HG03354 (cell line): ENCODE data around the gene ZNF469.

Experiments
- ATAC-seq: cut with Tn5 transposase; IDR thresholded peaks from one replicate; pipeline ENCODE4 v1.9.1; 2021; ENCODE audit warnings: mild to moderate bottlenecking; ENCODE audit not compliant: unreplicated experiment, poor library complexity, severe bottlenecking

Gene ZNF469

GRCh38 chr16:88387941-88388627, 5.3 kb downstream of the ZNF469 start:
- ATAC-seq: no peak

GRCh38 chr16:88389191-88389590, 6.4 kb downstream of the ZNF469 start:
- ATAC-seq: no peak

- no peak for ATAC-seq
Observed at GRCh38 chr16:88389621-88390160, 6.9 kb downstream of the ZNF469 start.

GRCh38 chr16:88390265-88390664, 7.5 kb downstream of the ZNF469 start:
- ATAC-seq: no peak

- ATAC-seq: no peak
Observed at GRCh38 chr16:88390735-88391134, 8.0 kb downstream of the ZNF469 start.

- no peak for ATAC-seq
Observed at GRCh38 chr16:88391144-88391850, 8.5 kb downstream of the ZNF469 start.

- no peak for ATAC-seq
Observed at GRCh38 chr16:88392111-88392510, 9.4 kb downstream of the ZNF469 start.

GRCh38 chr16:88392616-88393015, 9.9 kb downstream of the ZNF469 start:
- ATAC-seq: no peak

- ATAC-seq: no peak
Observed at GRCh38 chr16:88393034-88393433, 10.3 kb downstream of the ZNF469 start.

GRCh38 chr16:88393571-88393970, 10.8 kb downstream of the ZNF469 start:
- ATAC-seq: no peak

GRCh38 chr16:88394426-88394825, 11.7 kb downstream of the ZNF469 start:
- ATAC-seq: no peak

GRCh38 chr16:88395669-88396584, 13.2 kb downstream of the ZNF469 start:
- ATAC-seq: no peak

- ATAC-seq: no peak
Observed at GRCh38 chr16:88398170-88398873, 15.6 kb downstream of the ZNF469 start.

- no peak for ATAC-seq
Observed at GRCh38 chr16:88398874-88399178, 16.1 kb downstream of the ZNF469 start.

GRCh38 chr16:88400186-88400585, 17.4 kb downstream of the ZNF469 start:
- ATAC-seq: no peak

GRCh38 chr16:88401604-88402246, 19.0 kb downstream of the ZNF469 start:
- ATAC-seq: no peak

GRCh38 chr16:88402551-88403240, 19.9 kb downstream of the ZNF469 start:
- ATAC-seq: no peak

GRCh38 chr16:88403794-88404581, 21.2 kb downstream of the ZNF469 start:
- ATAC-seq: no peak
